ENCODE results near the gene LBR.
"Not testable (repeated sequence)": the region's sequence is repeated elsewhere in the genome, so short reads cannot be mapped to it uniquely, and the experiment has no call there.

The LBR gene

DNA sequence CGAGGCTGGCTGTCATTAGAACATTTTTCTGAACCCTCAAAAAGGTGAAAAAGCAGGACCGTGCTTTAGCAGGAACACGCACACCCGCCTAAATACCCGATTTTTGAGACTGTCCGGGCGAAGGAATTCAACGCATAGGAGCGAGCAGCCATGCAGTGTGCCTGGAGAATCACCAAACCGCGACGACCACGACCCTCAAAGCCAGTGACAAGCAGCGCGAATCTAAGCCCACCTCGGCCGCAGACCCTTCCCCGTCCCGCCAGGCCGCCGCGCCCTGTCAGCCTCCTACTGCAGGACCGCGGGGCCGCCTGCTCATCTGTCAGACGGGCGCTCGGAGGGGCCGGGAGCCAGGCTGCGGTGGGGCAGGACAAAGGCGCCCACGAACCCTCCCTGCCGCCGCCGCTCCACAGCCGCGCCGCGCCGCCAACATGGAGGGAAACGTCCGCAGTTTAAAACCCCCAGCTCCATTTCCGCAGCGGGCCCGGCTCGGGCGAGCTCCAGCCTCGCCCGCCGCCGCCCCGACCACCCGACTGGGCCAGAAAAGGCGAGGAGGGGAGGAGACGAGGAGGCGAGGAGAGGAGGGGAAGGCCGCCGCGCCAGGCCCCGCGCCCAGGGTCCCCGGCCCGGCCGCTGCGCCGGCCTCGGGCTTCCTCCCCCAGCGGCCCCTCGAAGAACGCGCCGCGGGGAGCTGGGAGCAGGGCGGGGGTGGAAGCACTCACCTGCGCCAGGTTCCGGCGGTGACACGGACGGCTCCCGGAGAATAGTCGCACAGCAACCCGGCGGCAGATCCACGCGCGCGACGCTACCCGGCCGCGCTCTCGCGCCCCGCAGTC is at the start of gene LBR:
LBR (minus strand) TSS at position 804 of the 833 bp plus-strand sequence. CDS start 3,963 bp downstream, outside the sequence.
- peak in 4 of 14 donors; percentile 58 to 80 (median 68) for DNase-seq

DNA sequence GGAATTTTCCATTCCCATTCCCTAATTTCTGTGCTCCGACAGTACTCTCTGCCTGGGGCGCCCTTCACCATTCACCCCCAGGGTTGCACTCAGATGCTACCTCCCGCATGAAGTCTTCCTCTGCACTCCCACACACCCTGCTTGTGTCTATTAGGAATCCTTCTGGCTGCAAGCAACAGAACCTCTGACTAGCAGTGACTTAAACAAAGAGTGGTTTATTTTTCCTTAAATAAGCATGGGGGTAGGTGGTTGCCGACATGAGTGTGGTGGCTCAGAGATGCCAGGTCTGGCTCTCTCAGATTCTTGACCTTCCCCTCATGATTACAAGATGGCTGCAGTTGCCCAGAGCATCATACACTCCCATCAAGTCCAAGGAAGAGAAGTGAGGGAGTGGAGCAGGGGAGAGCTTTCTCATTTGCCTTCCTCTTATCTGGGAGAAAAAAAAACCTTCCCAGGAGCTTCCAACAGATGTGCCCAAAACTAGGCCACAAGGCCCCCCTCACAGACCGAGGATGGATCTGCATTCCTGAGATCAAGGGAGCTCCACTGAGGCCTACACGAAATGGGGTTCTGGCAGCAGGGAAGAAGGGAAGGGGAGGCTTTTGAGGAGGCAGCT is 49.6 kb upstream of the LBR start:
- no peak for DNase-seq

DNA sequence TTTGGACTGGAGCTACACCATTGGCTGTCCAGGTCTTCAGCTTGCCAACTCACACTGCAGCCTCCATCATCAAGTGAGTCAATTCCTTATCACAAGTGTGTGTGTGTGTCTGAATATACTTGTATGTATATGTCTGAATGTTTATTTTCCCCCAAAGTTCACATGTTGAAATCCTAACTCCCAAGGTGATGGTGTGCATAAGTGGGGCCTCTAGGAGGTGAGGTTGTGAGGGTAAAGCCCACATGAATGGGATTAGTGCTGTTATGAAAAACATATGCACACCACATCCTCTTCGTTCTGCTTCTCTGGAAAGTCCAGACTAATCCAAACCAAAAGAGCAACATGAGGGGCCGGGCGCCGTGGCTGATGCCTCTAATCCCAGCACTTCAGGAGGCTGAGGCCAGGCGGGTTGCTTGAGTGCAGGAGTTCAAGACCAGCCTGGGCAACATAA is 48.7 kb upstream of the LBR start:
- no peak for DNase-seq

DNA sequence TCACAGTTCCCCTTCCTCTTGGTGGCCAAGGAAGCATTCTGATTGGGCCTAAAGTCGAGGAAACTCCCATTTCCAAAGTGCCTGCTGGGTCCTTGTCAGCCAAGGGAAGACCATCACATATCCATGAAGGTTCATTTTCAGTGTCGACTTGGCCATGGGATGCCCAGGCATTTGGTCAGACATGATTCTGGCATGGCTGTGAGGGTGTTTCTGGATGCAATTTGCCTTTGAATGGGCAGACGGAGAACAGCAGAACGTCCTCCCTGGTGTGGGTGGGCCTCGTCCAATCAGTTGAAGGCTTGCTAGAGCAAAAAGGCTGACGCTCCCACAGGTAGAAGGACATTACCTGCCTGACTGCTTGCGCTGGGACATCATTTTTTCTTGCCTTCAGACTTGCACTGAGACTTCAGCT is 48.3 kb upstream of the LBR start:
- no peak for DNase-seq

DNA sequence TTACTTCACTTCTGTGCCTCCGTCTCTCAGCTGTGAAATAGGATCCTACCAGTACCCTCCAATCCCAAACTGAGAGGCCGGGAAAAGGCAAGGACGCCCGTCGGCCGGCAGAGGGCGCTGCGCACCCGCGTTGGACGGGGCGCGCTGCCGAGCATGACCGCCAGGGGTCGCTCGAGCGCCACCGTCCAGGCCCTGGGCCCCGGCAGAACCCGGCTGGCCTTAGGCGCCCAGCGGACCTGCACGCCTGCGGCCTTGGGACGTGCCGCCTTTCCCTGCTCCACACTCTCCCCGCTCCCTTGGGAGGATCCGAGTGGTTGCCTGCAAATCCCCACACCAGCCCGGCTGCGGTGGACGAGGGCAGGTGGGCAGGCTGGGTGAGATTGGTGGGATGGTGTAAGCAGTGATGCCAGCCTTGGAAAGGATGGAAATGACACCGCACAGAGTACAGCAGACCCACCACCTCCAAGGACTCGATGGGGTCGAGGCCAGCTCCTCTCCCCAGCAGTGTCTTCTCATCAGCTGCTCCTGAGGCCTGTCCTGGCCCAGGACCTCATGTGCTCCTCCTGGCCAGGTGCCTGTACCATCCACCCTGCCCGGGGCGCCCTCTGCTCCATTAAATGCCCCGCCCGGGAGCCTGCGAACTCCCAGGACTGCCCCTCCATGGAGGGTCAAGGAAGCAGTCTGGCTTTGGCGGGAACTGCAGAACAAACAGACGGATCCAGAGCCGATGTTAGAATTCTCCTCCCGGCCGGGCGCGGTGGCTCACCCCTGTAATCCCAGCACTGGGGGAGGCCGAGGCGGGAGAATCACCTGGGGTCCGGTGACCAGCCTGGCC is 47.4 kb upstream of the LBR start:
- peak in 12 of 14 donors; percentile 43 to 90 (median 70) for DNase-seq

DNA sequence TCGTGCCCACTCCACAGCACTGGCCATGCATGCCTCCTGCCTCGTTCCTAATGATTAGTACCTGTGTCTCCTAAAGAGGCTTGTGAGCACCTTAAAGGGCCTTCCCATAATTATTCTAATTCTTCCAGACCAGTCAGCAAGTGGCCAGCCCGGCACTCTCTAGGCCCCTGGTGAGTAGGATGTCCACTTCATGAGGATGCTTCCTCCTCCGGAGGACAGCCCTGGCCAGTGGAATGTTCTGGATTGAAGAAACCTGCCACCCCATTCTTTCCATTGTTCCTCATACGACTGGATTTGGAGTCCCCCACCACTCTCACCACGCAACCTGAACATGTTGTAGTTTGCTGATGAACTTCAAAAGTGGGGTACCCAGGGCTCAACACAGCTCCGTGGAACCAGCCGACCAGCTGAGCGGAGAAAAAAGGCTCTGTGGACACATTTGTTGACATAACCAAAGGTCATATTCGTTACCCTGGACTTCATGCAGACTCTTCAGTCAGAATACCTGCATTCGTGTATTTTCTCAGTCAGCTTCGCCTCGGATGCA is 46.7 kb upstream of the LBR start:
- DNase-seq = no peak

DNA sequence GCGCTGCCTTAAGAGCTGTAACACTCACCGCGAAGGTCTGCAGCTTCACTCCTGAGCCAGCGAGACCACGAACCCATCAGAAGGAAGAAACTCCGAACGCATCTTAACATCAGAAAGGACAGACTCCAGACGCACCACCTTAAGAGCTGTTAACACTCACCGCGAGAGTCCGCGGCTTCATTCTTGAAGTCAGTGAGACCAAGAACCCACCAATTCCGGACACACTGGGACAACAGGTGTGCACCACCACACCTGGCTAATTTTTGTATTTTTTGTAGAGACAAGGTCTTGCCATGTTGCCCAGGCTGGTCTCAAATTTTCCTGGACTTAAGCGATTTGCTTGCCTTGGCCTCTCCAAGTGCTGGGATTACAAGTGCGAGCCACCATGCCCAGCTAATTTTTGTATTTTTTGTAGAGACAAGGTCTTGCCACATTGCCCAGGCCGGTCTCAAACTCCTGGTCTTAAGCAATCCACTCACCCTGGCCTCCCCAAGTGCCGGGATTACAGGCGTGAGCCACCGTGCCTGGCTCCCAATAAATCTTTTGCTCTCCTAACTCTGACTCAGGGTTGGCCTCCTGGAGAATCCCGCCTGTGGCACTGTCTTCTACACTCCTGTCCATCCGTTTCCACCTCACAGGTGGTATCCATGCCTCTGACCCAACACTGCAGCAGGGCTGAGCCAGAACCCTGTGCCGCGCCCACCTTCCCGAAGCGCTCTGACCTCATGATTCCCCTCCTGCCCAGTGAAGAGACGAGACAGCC is 46.0 kb upstream of the LBR start:
- DNase-seq = not testable (repeated sequence)

DNA sequence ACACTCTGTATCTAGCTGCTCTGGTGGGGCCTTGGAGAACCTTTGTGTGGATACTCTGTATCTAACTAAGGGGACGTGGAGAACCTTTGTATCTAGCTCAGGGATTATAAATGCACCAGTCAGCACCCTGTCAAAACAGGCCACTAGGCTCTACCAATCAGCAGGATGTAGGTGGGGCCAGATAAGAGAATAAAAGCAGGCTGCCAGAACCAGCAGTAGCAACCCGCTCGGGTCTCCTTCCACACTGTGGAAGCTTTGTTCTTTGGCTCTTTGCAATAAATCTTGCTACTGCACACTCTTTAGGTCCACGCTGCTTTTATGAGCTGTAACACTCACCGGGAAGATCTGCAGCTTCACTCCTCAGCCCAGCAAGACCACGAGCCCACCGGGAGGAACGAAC is 45.4 kb upstream of the LBR start:
- peak in 4 of 14 donors; percentile 28 to 43 (median 30) for DNase-seq

DNA sequence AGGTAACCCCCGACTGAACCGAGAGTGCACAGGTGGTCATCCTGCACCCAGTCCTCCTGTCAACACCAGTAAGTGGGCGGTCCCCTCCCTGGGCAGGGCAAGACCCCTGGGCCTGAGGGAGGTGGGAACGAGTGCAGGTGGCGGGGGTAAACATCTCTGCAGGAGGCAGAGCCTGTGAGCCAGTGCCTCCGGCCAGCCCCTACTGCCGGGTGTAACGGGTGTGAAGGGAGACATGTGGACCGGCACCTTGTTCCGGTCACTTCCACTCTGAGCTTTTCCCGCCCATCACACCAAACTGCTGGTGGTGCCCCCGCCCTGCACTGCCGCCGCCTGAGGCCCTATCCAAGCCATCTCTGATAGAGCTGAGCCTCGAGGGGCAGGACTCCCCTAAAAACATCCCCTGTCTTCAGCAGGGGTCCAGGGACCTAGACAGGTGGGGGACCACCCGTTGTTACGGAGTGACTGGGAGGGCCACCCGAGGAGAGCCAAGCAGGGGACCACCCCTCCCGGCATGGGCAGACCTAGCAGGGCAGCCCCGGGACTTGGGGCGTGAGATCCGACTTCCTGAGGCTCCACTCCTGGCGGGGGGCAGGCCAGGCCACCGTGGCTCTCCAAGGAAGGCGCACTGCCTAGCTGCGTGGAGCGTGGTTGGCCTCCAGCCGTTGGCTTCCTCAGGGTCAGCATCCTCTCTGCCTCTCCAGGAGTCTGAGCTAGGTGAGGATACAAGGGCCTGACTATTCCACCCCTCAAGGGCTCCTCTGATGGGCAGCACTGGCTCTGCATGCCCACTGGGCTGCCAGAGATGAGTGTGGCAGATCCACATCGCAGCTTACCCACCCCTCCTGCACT is 43.8 kb upstream of the LBR start:
- DNase-seq = no peak

DNA sequence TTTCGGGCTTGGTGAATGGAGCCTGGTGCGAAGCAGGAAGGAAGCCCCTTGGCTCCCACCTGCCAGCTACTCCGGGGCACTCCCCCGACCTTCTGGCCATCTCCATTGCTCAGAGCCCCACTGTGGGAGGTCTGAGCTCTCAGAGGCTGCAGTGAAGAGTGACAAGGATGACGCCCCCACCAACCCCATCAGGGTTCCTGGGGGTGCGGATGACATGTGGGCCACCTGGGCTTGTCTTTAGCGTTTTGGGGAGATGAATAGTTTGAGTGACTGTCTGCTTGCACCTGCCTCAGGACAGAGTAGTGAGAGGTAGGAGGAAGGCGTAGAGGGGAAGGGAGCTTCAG is 43.2 kb upstream of the LBR start:
- no peak for DNase-seq

DNA sequence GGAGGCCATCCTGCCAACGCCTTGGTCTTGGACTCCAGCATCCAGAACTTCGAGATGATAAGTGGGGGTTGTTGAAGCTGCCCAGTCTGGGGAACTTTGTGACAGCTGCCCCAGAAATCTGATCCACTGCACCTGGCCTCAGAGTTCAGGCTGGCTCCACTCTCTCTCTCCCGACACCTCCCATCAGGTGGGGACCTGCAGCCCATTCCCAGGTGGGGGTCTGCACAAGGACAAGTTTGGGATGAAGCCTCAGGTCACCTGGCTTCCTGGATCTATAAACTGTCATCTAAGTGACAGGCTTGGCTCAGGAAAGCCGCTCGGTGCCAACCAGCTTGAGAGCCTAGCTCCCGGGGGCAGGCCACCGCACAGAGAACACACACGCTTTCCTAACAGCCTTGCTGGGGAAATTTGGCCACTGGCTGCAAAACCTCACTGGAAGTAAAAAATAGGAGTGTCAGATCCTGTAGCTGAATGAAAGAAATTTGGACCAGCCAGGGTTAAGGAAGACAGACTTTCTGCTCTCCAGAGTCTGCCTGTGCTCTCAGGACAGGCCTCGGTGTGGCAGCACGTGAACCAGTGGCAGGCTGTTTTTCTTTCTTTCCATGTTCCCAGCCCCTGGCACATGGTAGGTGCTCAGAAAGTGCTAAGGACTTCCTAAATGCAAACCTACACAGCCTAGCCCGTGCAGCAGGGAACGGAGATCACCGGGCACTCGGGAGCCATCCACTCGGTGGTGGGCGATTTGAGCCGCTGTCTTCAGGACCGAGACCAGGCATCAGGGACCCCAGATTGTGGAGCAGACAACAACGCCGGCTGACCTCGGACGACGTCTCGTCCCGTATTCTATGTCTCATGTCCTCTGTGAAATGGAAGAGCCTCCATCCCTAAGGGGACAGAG is 42.6 kb upstream of the LBR start:
- DNase-seq = no peak

DNA sequence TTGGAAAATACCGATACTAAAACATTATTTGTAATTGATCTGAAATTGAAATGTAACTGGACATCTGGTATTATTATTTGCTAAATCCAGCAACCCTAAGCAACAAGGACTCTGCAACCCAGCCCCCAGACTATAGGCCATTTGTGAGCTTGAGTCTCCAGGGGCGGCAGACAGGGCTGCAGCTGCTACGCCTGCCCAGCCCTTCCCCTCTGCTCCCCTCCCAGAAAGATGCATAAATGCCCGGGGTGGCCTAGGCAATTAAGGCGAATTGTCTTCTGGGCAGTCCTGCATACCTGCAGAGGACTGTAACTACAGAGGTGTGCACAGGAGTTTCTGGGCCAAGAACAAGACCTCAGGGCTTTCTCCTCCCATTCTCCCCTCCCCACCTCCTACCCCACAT is 41.2 kb upstream of the LBR start:
- no peak for DNase-seq

DNA sequence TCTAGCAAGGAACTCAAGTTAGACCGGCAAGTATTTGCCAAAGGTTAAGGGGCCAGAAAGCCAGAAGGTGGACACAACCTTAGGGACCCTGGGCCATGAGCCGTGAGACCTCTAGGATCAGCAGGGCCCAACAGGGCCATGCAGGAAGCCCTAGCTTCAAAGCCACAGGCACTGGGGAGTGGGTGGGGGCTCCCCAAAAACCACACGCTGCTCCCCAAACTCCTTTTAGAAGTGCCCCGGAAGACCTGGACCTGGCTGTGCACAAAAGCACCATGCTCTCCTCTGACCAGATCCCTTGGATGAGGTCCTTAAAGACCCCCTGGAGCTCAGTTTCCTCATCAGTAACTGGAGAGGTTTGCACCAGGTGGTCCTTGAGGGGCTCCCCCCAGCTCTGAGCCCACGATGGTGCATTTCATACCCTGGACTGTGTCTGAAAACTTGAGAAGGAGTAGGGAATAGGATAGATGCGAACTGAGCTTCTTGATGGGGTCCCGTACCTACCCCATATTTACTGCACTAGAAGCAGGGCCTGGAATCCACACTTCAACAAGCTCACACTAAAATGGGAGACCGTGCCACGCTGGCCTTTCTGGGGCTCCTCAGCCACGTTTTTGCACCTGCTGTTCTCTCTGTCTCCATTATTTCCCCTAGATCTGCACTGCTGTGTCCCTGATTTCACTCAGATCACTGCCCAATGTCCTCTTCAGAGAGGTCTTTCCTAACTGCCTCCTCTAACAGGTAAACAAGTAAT is 40.6 kb upstream of the LBR start:
- DNase-seq = no peak

DNA sequence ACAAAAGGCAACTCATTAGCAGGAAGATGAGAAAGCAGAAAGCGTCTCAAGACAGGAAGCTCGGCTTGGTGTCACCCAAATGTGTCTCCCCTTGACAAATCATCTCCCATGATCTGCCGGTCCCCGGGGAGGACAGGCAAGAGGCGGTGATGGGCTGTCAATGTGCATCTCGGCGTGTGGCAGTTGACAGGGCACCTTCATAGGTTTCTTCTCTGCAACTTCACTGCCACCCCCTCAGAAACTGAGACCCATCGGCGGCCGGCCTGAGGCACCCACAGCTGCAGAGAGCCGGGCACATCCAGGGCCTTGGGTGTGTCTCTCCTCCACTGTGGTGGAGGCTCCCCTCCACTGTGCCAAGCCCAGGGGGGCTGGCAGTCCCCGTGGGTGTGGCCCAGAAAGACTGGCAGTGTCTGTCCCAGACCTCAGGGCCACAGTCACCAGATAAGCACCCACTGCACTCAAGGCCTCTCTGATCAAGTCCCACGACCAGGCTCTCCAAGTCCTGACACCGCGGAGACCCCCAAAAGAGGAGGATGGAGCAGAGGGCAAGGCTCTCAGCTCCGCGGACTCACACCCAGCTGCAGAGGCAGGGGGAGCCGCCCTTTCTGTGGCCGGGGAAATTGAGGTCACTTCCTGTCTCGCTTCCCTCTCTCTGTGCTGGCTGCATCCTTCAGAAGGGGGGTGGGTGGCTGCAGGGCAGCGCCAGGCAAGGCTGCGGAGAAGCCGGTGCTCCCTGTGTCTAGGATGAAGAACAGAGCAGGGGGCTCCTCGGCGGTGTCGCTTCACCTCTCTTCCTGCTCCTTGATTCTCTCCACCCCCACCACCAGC is 39.6 kb upstream of the LBR start:
- DNase-seq = peak in 8 of 14 donors; percentile 18 to 53 (median 44)

DNA sequence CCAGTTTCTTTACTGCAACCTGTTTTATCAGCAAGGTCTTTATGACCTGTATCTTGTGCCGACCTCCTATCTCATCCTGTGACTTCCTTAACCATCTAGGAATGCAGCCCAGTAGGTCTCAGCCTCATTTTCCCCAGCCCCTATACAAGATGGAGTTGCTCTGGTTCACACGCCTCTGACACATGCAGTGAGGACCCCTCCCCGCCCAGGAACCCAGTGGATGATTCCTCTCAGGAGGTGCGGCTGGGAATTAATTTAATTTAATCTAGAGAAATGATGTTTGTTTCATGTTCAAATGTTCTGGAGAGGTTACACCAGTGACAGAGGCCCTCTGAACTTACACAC is 39.0 kb upstream of the LBR start:
- DNase-seq = no peak

DNA sequence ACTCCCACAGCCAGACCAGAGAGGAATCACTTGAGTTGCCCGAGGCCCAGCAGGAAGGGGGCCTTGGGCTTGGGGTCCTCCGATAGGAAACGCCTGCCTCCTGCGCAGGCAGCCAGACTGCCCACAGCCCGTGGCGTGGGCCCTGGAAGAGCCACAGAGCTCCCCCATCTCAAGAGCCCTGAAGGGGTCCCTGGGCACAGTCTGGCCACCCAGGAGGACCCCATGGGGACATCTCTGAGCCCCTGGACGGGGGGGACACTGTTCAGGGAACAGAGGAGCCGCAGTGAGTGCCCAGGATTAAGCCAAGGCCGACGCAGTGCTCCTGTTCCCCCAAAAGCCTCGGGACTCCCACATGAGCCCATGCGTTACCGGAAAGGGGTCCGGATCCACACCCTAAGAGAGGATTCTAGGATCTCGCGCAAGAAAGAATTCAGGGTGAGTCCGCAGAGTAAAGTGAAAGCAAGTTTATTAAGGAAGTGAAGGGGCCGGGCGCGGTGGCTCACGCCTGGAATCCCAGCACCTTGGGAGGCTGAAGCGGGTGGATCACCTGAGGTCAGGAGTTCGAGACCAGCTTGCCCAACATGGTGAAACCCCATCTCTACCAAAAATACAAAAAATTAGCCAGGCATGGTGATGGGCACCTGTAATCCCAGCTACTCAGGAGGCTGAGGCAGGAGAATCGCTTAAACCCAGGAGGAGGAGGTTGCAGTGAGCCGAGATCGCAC is 38.1 kb upstream of the LBR start:
- DNase-seq = no peak

Measured in C1 segment of cervical spinal cord (tissue), 14 donors.